Neural cell (in vitro differentiated cells): ENCODE results near the gene TRIB2. TPM values are rescaled to one million over a fixed set of nuclear protein-coding genes. Genes with fewer than 3 reads are reported as not detected.

Source experiments
- H2AFZ ChIP-seq: fragments of 200-600, 300-800 bp; sonication (generic), shearing (Covaris generic); 2 replicates; pipeline ENCODE4 v1.6.0; 2014; ENCODE audit warnings: low read depth, mild to moderate bottlenecking, antibody characterized with exemption, low read length, moderate library complexity
- H3F3A ChIP-seq: fragments of 200-600 bp; shearing (Covaris generic); 2 replicates; pipeline ENCODE4 v1.6.1; 2016; ENCODE audit warnings: mild to moderate bottlenecking, moderate library complexity, mixed read lengths, antibody characterized with exemption, low read length; ENCODE audit not compliant: insufficient read depth, poor library complexity, severe bottlenecking
- H3K27ac ChIP-seq: fragments of 200-600, 300-800 bp; sonication (generic), shearing (Covaris generic); 2 replicates; pipeline ENCODE4 v1.5.1; 2014; ENCODE audit warnings: mild to moderate bottlenecking, low read length, moderate library complexity
- H3K27me3 ChIP-seq: fragments of 300-800, 200-600 bp; sonication (generic), shearing (Covaris generic); 2 replicates; pipeline ENCODE4 v1.6.0; 2014; ENCODE audit warnings: mild to moderate bottlenecking, low read depth, low read length, moderate library complexity; ENCODE audit not compliant: insufficient read depth
- H3K36me3 ChIP-seq: fragments of 300-800, 200-600 bp; sonication (generic), shearing (Covaris generic); 2 replicates; pipeline ENCODE4 v1.5.1; 2014; ENCODE audit warnings: mild to moderate bottlenecking, antibody characterized with exemption, low read length, moderate library complexity; ENCODE audit not compliant: insufficient read depth
- H3K4me2 ChIP-seq: fragments of 300-800, 200-600 bp; sonication (generic), shearing (Covaris generic); 2 replicates; pipeline ENCODE4 v1.6.0; 2014; ENCODE audit warnings: mild to moderate bottlenecking, low read length
- H3K4me3 ChIP-seq: fragments of 300-800, 200-600 bp; sonication (generic), shearing (Covaris generic); 2 replicates; pipeline ENCODE4 v1.5.1; 2014; ENCODE audit warnings: mild to moderate bottlenecking, low read length, moderate library complexity
- H3K79me2 ChIP-seq: fragments of 200-600 bp; shearing (Covaris generic); replicated peaks from 2 replicates; pipeline ENCODE4 v1.6.0; 2014; ENCODE audit warnings: mild to moderate bottlenecking, low read length, moderate library complexity; ENCODE audit not compliant: insufficient read depth
- H3K9ac ChIP-seq: fragments of 300-800, 200-600 bp; sonication (generic), shearing (Covaris generic); 2 replicates; pipeline ENCODE4 v1.6.1; 2016; ENCODE audit warnings: mild to moderate bottlenecking, low read length, mixed read lengths
- H3K9me2 ChIP-seq: fragments of 200-600 bp; shearing (Covaris generic); 2 replicates; pipeline ENCODE4 v1.6.1; 2016; ENCODE audit warnings: mild to moderate bottlenecking, low read length, mixed read lengths; ENCODE audit not compliant: insufficient read depth
- H3K9me3 ChIP-seq: fragments of 200-600, 300-800 bp; sonication (generic), shearing (Covaris generic); 2 replicates; pipeline ENCODE4 v1.6.1; 2016; ENCODE audit warnings: mild to moderate bottlenecking, mixed run types, low read length, moderate library complexity, mixed read lengths
- H4K20me1 ChIP-seq: fragments of 200-600 bp; shearing (Covaris generic); 2 replicates; pipeline ENCODE4 v1.6.1; 2016; ENCODE audit warnings: mild to moderate bottlenecking, mixed run types; ENCODE audit not compliant: insufficient read depth
- EP300 ChIP-seq: fragments of 450-650 bp; conservative IDR thresholded peaks from 2 replicates; pipeline ENCODE4 v1.6.1; 2014; ENCODE audit warnings: antibody characterized with exemption, mild to moderate bottlenecking, moderate library complexity; ENCODE audit not compliant: poor library complexity, severe bottlenecking
- EZH2 ChIP-seq: fragments of 200-600, 300-800 bp; shearing (Covaris generic), sonication (generic); IDR thresholded peaks from 2 replicates; pipeline ENCODE4 v1.6.1; 2014; ENCODE audit warnings: antibody characterized with exemption, low read length, borderline replicate concordance, mild to moderate bottlenecking; ENCODE audit not compliant: insufficient read depth, poor library complexity, severe bottlenecking
- MXI1 ChIP-seq: fragments of 450-650 bp; conservative IDR thresholded peaks from 2 replicates; pipeline ENCODE4 v1.6.1; 2014; ENCODE audit warnings: antibody characterized with exemption, mild to moderate bottlenecking; ENCODE audit not compliant: poor library complexity, severe bottlenecking
- POLR2AphosphoS5 ChIP-seq: IDR thresholded peaks from 2 replicates; pipeline ENCODE4 v1.6.1; 2012
- RAD21 ChIP-seq: fragments of 450-650 bp; conservative IDR thresholded peaks from 2 replicates; pipeline ENCODE4 v1.6.1; 2014; ENCODE audit warnings: antibody characterized with exemption, mild to moderate bottlenecking, moderate library complexity
- REST ChIP-seq: IDR thresholded peaks from 2 replicates; pipeline ENCODE4 v1.6.1; 2012; ENCODE audit warnings: borderline replicate concordance
- SMC3 ChIP-seq: fragments of 450-650 bp; conservative IDR thresholded peaks from 2 replicates; pipeline ENCODE4 v1.6.1; 2014; ENCODE audit warnings: antibody characterized with exemption, mild to moderate bottlenecking, moderate library complexity; ENCODE audit not compliant: poor library complexity
- TAF1 ChIP-seq: IDR thresholded peaks from 2 replicates; pipeline ENCODE4 v1.6.1; 2012; ENCODE audit warnings: low read depth
- polyA plus RNA-seq: library from polyadenylated mRNA; depleted of rRNA; stranded (reverse); fragments of >200 nt; gene quantifications from 2 replicates; pipeline ENCODE4 v1.2.3, GENCODE V29; 2014
- TF ChIP-seq, protein P1 (sequence below): fragments of 450-650 bp; IDR thresholded peaks from 2 replicates; pipeline ENCODE4 v1.5.1; 2014; ENCODE audit warnings: antibody characterized with exemption, mild to moderate bottlenecking, moderate library complexity; ENCODE audit not compliant: poor library complexity, severe bottlenecking

Gene TRIB2
- polyA plus RNA-seq, 1 donor from 2014 or later: 123 TPM

- Histone ChIP-seq H3K27ac (no peak overlapping the region), H3K27me3 (no peaks in the 10 kb centered on the region), H3K36me3 (no peaks in the 10 kb centered on the region), H3F3A (no peaks in the 10 kb centered on the region), H3K4me3 (no peak overlapping the region), H3K9me2 (no peaks in the 10 kb centered on the region), H3K79me2 (no peaks in the 10 kb centered on the region), H3K9me3 (no peaks in the 10 kb centered on the region), H3K9ac (no peak overlapping the region), H4K20me1 (no peaks in the 10 kb centered on the region), H2AFZ (no peak overlapping the region), H3K4me2 (no peak overlapping the region)
- TF ChIP-seq MXI1: no peak
- TF ChIP-seq EZH2: no peak
- TF ChIP-seq RAD21: no peak
- TF ChIP-seq SMC3: no peak
- no peak for TF ChIP-seq EP300
- no peak for TF ChIP-seq POLR2AphosphoS5
- TF ChIP-seq TAF1: no peak
- TF ChIP-seq, protein P1, sequence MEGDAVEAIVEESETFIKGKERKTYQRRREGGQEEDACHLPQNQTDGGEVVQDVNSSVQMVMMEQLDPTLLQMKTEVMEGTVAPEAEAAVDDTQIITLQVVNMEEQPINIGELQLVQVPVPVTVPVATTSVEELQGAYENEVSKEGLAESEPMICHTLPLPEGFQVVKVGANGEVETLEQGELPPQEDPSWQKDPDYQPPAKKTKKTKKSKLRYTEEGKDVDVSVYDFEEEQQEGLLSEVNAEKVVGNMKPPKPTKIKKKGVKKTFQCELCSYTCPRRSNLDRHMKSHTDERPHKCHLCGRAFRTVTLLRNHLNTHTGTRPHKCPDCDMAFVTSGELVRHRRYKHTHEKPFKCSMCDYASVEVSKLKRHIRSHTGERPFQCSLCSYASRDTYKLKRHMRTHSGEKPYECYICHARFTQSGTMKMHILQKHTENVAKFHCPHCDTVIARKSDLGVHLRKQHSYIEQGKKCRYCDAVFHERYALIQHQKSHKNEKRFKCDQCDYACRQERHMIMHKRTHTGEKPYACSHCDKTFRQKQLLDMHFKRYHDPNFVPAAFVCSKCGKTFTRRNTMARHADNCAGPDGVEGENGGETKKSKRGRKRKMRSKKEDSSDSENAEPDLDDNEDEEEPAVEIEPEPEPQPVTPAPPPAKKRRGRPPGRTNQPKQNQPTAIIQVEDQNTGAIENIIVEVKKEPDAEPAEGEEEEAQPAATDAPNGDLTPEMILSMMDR: no peak
- no peak for TF ChIP-seq REST
Measured at GRCh38 chr2:12773586-12774394, 57.1 kb downstream of the TRIB2 start.

DNA sequence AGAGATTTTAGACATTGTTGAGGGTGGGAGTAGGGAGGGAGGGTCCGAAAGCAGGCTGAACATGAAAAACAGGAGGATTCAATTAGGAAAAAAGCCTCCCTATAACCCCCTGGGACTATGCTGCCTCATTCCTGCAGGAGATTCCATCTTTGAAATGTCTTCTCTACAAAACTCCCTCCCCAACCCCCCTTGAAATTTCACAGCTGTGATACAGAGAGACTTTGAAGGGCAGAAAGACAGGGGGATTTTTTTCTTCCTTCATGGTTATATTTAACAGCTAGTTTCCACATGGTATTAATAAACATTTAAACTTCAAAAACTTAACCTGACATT, 57.6 kb downstream of the TRIB2 start:
- Histone ChIP-seq H4K20me1 (no peaks in the 10 kb centered on the region), H3K79me2 (no peaks in the 10 kb centered on the region), H3K4me3 (no peak overlapping the region), H3K9me3 (no peaks in the 10 kb centered on the region), H3K27ac (no peak overlapping the region), H3K36me3 (no peaks in the 10 kb centered on the region), H3K27me3 (no peaks in the 10 kb centered on the region), H3K4me2 (no peak overlapping the region), H2AFZ (no peak overlapping the region), H3K9ac (no peak overlapping the region), H3K9me2 (no peaks in the 10 kb centered on the region), H3F3A (no peaks in the 10 kb centered on the region)
- TF ChIP-seq EZH2: no peak
- TF ChIP-seq, protein P1: no peak
- no peak for TF ChIP-seq REST
- no peak for TF ChIP-seq POLR2AphosphoS5
- TF ChIP-seq RAD21: no peak
- TF ChIP-seq TAF1: no peak
- no peak for TF ChIP-seq MXI1
- TF ChIP-seq SMC3: no peak
- TF ChIP-seq EP300: no peak
